H1 (cell line): Measurements from ENCODE around the gene HTN3. TPM values are rescaled to one million over a fixed set of nuclear protein-coding genes. Genes with fewer than 3 reads are reported as not detected.

ENCODE experiments used
- CTCF ChIA-PET: fragments of 300-600 bp; sonication (Branson Sonifier 250); formaldehyde crosslinking; loops from one replicate; lab custom pipeline; 2021; ENCODE audit not compliant: partially characterized antibody; lab: Charles Lee
- POLR2A ChIA-PET: fragments of 300-600 bp; sonication (Branson Sonifier 250); formaldehyde crosslinking; loops from one replicate; lab custom pipeline; 2021; ENCODE audit warnings: inconsistent platforms; ENCODE audit not compliant: partially characterized antibody; lab: Charles Lee
- DNase-seq, 2 experiments: peaks; one replicate each; pipeline versions ENCODE4 v3.0.0 to v3.0.0-alpha.2; 2010 to 2022; ENCODE audit warnings: low spot score in 2 of 2, low read depth in 1 of 2, mixed read lengths in 1 of 2
- FAIRE-seq: peaks from 2 replicates; lab custom pipeline; 2011; peaks lifted over from hg19 to GRCh38; lab: Jason Lieb, UNC
- H2AFZ ChIP-seq: 2 replicates; pipeline ENCODE4 v1.8.1; 2012; ENCODE audit warnings: low read length, inconsistent platforms
- H2AK5ac ChIP-seq: 2 replicates; pipeline ENCODE4 v1.6.1; 2013; ENCODE audit warnings: low read depth, low read length
- H2BK120ac ChIP-seq: replicated peaks from 2 replicates; pipeline ENCODE3; 2013; ENCODE audit warnings: low read depth, low read length, inconsistent platforms
- H2BK12ac ChIP-seq: 2 replicates; pipeline ENCODE4 v1.6.1; 2013; ENCODE audit warnings: low read depth, low read length
- H2BK15ac ChIP-seq: 2 replicates; pipeline ENCODE4 v1.6.1; 2013; ENCODE audit warnings: low read length
- H2BK20ac ChIP-seq: 2 replicates; pipeline ENCODE4 v1.6.1; 2013; ENCODE audit warnings: low read length
- H2BK5ac ChIP-seq: 2 replicates; pipeline ENCODE4 v1.6.1; 2013; ENCODE audit warnings: low read depth, low read length
- H3K14ac ChIP-seq: 2 replicates; pipeline ENCODE4 v1.6.1; 2013; ENCODE audit warnings: inconsistent platforms; ENCODE audit not compliant: insufficient read length
- H3K18ac ChIP-seq: 2 replicates; pipeline ENCODE4 v1.6.1; 2013; ENCODE audit warnings: low read length; ENCODE audit errors: extremely low read depth
- H3K23ac ChIP-seq: 2 replicates; pipeline ENCODE4 v1.6.1; 2013; ENCODE audit warnings: inconsistent platforms; ENCODE audit not compliant: insufficient read length
- H3K23me2 ChIP-seq: 2 replicates; pipeline ENCODE4 v1.6.1; 2013; ENCODE audit warnings: low read depth, low read length
- H3K27ac ChIP-seq: 2 replicates; pipeline ENCODE4 v1.6.1; 2011; ENCODE audit warnings: low read depth, low read length, inconsistent platforms
- H3K27me3 ChIP-seq, 4 experiments: replicated peaks in 1 of 4; 1 replicate in 1 of 4; 2 replicates in 3 of 4; pipeline versions ENCODE4 v1.6.1 to v1.8.1; 2011 to 2013; ENCODE audit warnings: low read length in 3 of 4, mild to moderate bottlenecking in 3 of 4, inconsistent platforms in 2 of 4, mixed read lengths in 2 of 4, moderate library complexity in 1 of 4; ENCODE audit not compliant: control insufficient read depth in 3 of 4, insufficient read depth in 3 of 4; ENCODE audit errors: extremely low read depth in 1 of 4
- H3K36me3 ChIP-seq, 4 experiments: 2 replicates each; pipeline versions ENCODE4 v1.6.1 to v1.8.1; 2011 to 2013; ENCODE audit warnings: mild to moderate bottlenecking in 4 of 4, low read length in 3 of 4, moderate library complexity in 2 of 4, control low read depth in 1 of 4, inconsistent platforms in 1 of 4; ENCODE audit not compliant: insufficient read depth in 4 of 4, control insufficient read depth in 2 of 4
- H3K4ac ChIP-seq: replicated peaks from 2 replicates; pipeline ENCODE3; 2013; ENCODE audit warnings: low read length, low read depth, mixed read lengths, inconsistent platforms; ENCODE audit not compliant: insufficient read length
- H3K4me1 ChIP-seq, 4 experiments: replicated peaks in 1 of 4; 1 replicate in 1 of 4; 2 replicates in 3 of 4; pipeline versions ENCODE4 v1.6.1 to v1.8.1; 2011 to 2013; ENCODE audit warnings: low read length in 3 of 4, inconsistent platforms in 2 of 4, mixed read lengths in 1 of 4; ENCODE audit not compliant: insufficient read depth in 4 of 4, control insufficient read depth in 3 of 4
- H3K4me2 ChIP-seq, 2 experiments: 2 replicates each; pipeline versions ENCODE4 v1.6.1 to v1.8.1; 2011 to 2013; ENCODE audit warnings: low read depth in 2 of 2, low read length in 2 of 2, control low read depth in 1 of 2, inconsistent platforms in 1 of 2, mild to moderate bottlenecking in 1 of 2; ENCODE audit not compliant: insufficient read depth in 1 of 2
- H3K4me3 ChIP-seq, 4 experiments: fragments of 200-600, 300-600 bp in 1 of 4; sonication (generic), shearing (Covaris generic), sonication (Bioruptor Twin) in 1 of 4; 2 replicates each; pipeline versions ENCODE4 v1.5.1 to v1.8.1; 2011 to 2016; ENCODE audit warnings: low read length in 4 of 4, low read depth in 3 of 4, control low read depth in 2 of 4, inconsistent platforms in 2 of 4, mild to moderate bottlenecking in 2 of 4, mixed read lengths in 1 of 4, moderate library complexity in 1 of 4; ENCODE audit not compliant: insufficient read depth in 2 of 4; ENCODE audit errors: extremely low read depth in 1 of 4
- H3K56ac ChIP-seq: replicated peaks from 2 replicates; pipeline ENCODE3; 2013; ENCODE audit warnings: low read depth, mild to moderate bottlenecking, mixed read lengths, low read length, inconsistent platforms; ENCODE audit not compliant: insufficient read length
- H3K79me1 ChIP-seq: 2 replicates; pipeline ENCODE4 v1.6.1; 2013; ENCODE audit warnings: low read depth, low read length, control low read depth
- H3K79me2 ChIP-seq, 2 experiments: 2 replicates each; pipeline versions ENCODE4 v1.6.1 to v1.8.1; 2012 to 2013; ENCODE audit warnings: low read length in 2 of 2, mild to moderate bottlenecking in 2 of 2, inconsistent platforms in 1 of 2; ENCODE audit not compliant: insufficient read depth in 2 of 2, control insufficient read depth in 1 of 2
- H3K9ac ChIP-seq, 4 experiments: replicated peaks in 1 of 4; 1 replicate in 1 of 4; 2 replicates in 3 of 4; pipeline versions ENCODE4 v1.6.1 to v1.8.1; 2011 to 2013; ENCODE audit warnings: low read depth in 3 of 4, low read length in 3 of 4, control low read depth in 2 of 4, mild to moderate bottlenecking in 2 of 4, moderate library complexity in 2 of 4, inconsistent platforms in 1 of 4; ENCODE audit errors: extremely low read depth in 1 of 4
- H3K9me3 ChIP-seq, 2 experiments: 2 replicates each; pipeline versions ENCODE4 v1.6.1 to v1.8.1; 2012 to 2013; ENCODE audit warnings: mild to moderate bottlenecking in 2 of 2, moderate library complexity in 2 of 2, control low read depth in 1 of 2, inconsistent platforms in 1 of 2, low read depth in 1 of 2, low read length in 1 of 2, mixed read lengths in 1 of 2; ENCODE audit not compliant: insufficient read depth in 2 of 2
- H4K20me1 ChIP-seq, 2 experiments: replicated peaks in 1 of 2; 2 replicates each; pipeline versions ENCODE3 to v1.8.1; 2011 to 2013; ENCODE audit warnings: inconsistent platforms in 2 of 2, low read length in 2 of 2, mild to moderate bottlenecking in 1 of 2; ENCODE audit not compliant: insufficient read depth in 2 of 2, control insufficient read depth in 1 of 2
- H4K5ac ChIP-seq: 2 replicates; pipeline ENCODE4 v1.6.1; 2013; ENCODE audit warnings: low read length, low read depth, mixed read lengths, inconsistent platforms; ENCODE audit not compliant: insufficient read length
- H4K8ac ChIP-seq: 2 replicates; pipeline ENCODE4 v1.8.0; 2013; ENCODE audit warnings: mild to moderate bottlenecking, moderate library complexity, low read length, inconsistent platforms; ENCODE audit not compliant: insufficient read depth; ENCODE audit errors: extremely low read depth
- H4K91ac ChIP-seq: replicated peaks from 2 replicates; pipeline ENCODE3; 2013; ENCODE audit warnings: low read length, mixed read lengths, inconsistent platforms; ENCODE audit not compliant: insufficient read length
- GABPA ChIP-seq: IDR thresholded peaks from 2 replicates; pipeline ENCODE4 v1.6.1; 2011; ENCODE audit warnings: mild to moderate bottlenecking, low read length, moderate library complexity, borderline replicate concordance; ENCODE audit not compliant: insufficient read depth
- JUN ChIP-seq: IDR thresholded peaks from 2 replicates; pipeline ENCODE4 v1.6.1; 2011; ENCODE audit warnings: low read depth, mild to moderate bottlenecking, improper control_type of control experiment, low read length
- MAFK ChIP-seq: IDR thresholded peaks from 2 replicates; pipeline ENCODE4 v1.6.1; 2012; ENCODE audit warnings: low read depth, mild to moderate bottlenecking, improper control_type of control experiment, low read length
- WGBS, 2 experiments: shearing (Covaris generic) in 1 of 2; methylation state at CpG; one replicate each; pipeline versions ENCODE4 v1.1.6 to v1.1.7; 2013 to 2015; ENCODE audit warnings: low lambda C conversion rate in 2 of 2, mixed read lengths in 2 of 2, inconsistent platforms in 1 of 2, low coverage in 1 of 2, missing lambda C conversion rate in 1 of 2; ENCODE audit not compliant: insufficient replicate concordance in 2 of 2, insufficient coverage in 1 of 2, insufficient read length in 1 of 2; ENCODE audit errors: extremely low coverage in 1 of 2, missing lambda C conversion rate in 1 of 2; 5-methylcytosine and 5-hydroxymethylcytosine counted together
- polyA plus RNA-seq, 7 experiments: library from polyadenylated mRNA; depleted of rRNA in 3 of 7; stranded (reverse) in 5 of 7; unstranded in 2 of 7; fragments of >200 nt in 5 of 7; fragments of 200-250 nt in 2 of 7; gene quantifications; 1 replicate in 5 of 7; 2 replicates in 1 of 7; 4 replicates in 1 of 7; pipeline versions ENCODE4 v1.2.1 to v1.2.3, GENCODE V29; 2011 to 2013; ENCODE audit warnings: missing spikeins in 2 of 7, mixed read lengths in 2 of 7
- total RNA-seq: library from RNA; stranded (reverse); fragmentation: NEBNext Ultra II Directional; extraction: Animal tissue kit (Norgen Biotek cat#: 25700); gene quantifications from 2 replicates; pipeline ENCODE4 v1.2.1, GENCODE V29; 2021

HTN3 gene
- total and polyA plus RNA-seq, 2 of the 8 experiments (the other 6 are each of a cell fraction or from before 2014, with no cell fraction given): not detected

DNA sequence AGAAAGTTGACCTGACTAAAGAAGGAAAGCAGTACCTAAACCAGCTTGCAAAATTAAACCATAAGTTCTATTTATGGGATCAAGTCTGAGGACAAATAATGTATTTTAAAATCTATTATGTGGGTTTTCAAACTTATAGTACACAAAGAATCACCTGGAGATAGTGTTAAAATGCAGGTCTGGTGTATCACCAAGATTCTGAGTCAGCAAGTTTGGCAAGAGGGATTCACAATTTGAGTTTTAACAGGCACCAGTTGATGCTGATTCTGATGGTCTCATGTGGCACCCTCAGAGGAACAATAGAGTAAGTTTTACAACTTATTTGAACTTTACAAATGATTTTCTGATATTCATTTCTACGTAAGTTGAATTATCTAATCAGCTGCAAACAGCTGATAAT, 41.6 kb upstream of the HTN3 start:
- WGBS, 2 experiments: 89% methylated on average over 1 of the region's 1 CpG; no CpG with 5 or more reads in 1 of the 2 experiments
- CTCF ChIA-PET: no interaction called here

More for the DNA sequence above, 41.6 kb upstream of the HTN3 start:
- Histone ChIP-seq H2AK5ac (no peak overlapping the region), H3K27me3 (no peaks in the 10 kb centered on the region), H4K91ac (no peak overlapping the region), H2BK12ac (no peak overlapping the region), H4K20me1 (no peaks in the 10 kb centered on the region), H3K18ac (no peak overlapping the region), H3K79me2 (no peaks in the 10 kb centered on the region), H3K36me3 (no peaks in the 10 kb centered on the region), H3K4ac (no peak overlapping the region), H2AFZ (no peak overlapping the region), H3K4me1 (no peaks in the 10 kb centered on the region), H4K8ac (no peak overlapping the region), H3K56ac (no peak overlapping the region), H2BK120ac (no peak overlapping the region), H2BK15ac (no peak overlapping the region), H4K5ac (no peak overlapping the region), H3K4me2 (no peak overlapping the region), H3K79me1 (no peaks in the 10 kb centered on the region), H3K9me3 (no peaks in the 10 kb centered on the region), H3K27ac (no peak overlapping the region), H2BK20ac (no peak overlapping the region), H3K9ac (no peak overlapping the region), H3K14ac (no peak overlapping the region), H3K4me3 (no peak overlapping the region), H3K23ac (no peak overlapping the region), H3K23me2 (no peaks in the 10 kb centered on the region), H2BK5ac (no peak overlapping the region)
- POLR2A ChIA-PET: no interaction called here
- FAIRE-seq (no peak), DNase-seq (no peak)
- TF ChIP-seq JUN (no peak), MAFK (0 out of 2 replicates have a peak, but pooled peaks have one; percentile 25), GABPA (no peak)
